H1 (cell line): ENCODE data around the gene OPN1SW. TPM values are rescaled to one million over a fixed set of nuclear protein-coding genes. Genes with fewer than 3 reads are reported as not detected.

Experiments
- CTCF ChIA-PET: fragments of 300-600 bp; sonication (Branson Sonifier 250); formaldehyde crosslinking; loops from one replicate; lab custom pipeline; 2021; ENCODE audit not compliant: partially characterized antibody; lab: Charles Lee
- POLR2A ChIA-PET: fragments of 300-600 bp; sonication (Branson Sonifier 250); formaldehyde crosslinking; loops from one replicate; lab custom pipeline; 2021; ENCODE audit warnings: inconsistent platforms; ENCODE audit not compliant: partially characterized antibody; lab: Charles Lee
- DNase-seq, 2 experiments: peaks; one replicate each; pipeline versions ENCODE4 v3.0.0 to v3.0.0-alpha.2; 2010 to 2022; ENCODE audit warnings: low spot score in 2 of 2, low read depth in 1 of 2, mixed read lengths in 1 of 2
- FAIRE-seq: peaks from 2 replicates; lab custom pipeline; 2011; peaks lifted over from hg19 to GRCh38; lab: Jason Lieb, UNC
- H2AFZ ChIP-seq: 2 replicates; pipeline ENCODE4 v1.8.1; 2012; ENCODE audit warnings: low read length, inconsistent platforms
- H2AK5ac ChIP-seq: 2 replicates; pipeline ENCODE4 v1.6.1; 2013; ENCODE audit warnings: low read depth, low read length
- H2BK120ac ChIP-seq: replicated peaks from 2 replicates; pipeline ENCODE3; 2013; ENCODE audit warnings: low read depth, low read length, inconsistent platforms
- H2BK12ac ChIP-seq: 2 replicates; pipeline ENCODE4 v1.6.1; 2013; ENCODE audit warnings: low read depth, low read length
- H2BK15ac ChIP-seq: 2 replicates; pipeline ENCODE4 v1.6.1; 2013; ENCODE audit warnings: low read length
- H2BK20ac ChIP-seq: 2 replicates; pipeline ENCODE4 v1.6.1; 2013; ENCODE audit warnings: low read length
- H2BK5ac ChIP-seq: 2 replicates; pipeline ENCODE4 v1.6.1; 2013; ENCODE audit warnings: low read depth, low read length
- H3K14ac ChIP-seq: 2 replicates; pipeline ENCODE4 v1.6.1; 2013; ENCODE audit warnings: inconsistent platforms; ENCODE audit not compliant: insufficient read length
- H3K18ac ChIP-seq: 2 replicates; pipeline ENCODE4 v1.6.1; 2013; ENCODE audit warnings: low read length; ENCODE audit errors: extremely low read depth
- H3K23ac ChIP-seq: 2 replicates; pipeline ENCODE4 v1.6.1; 2013; ENCODE audit warnings: inconsistent platforms; ENCODE audit not compliant: insufficient read length
- H3K23me2 ChIP-seq: 2 replicates; pipeline ENCODE4 v1.6.1; 2013; ENCODE audit warnings: low read depth, low read length
- H3K27ac ChIP-seq: 2 replicates; pipeline ENCODE4 v1.6.1; 2011; ENCODE audit warnings: low read depth, low read length, inconsistent platforms
- H3K27me3 ChIP-seq, 4 experiments: replicated peaks in 1 of 4; 1 replicate in 1 of 4; 2 replicates in 3 of 4; pipeline versions ENCODE4 v1.6.1 to v1.8.1; 2011 to 2013; ENCODE audit warnings: low read length in 3 of 4, mild to moderate bottlenecking in 3 of 4, inconsistent platforms in 2 of 4, mixed read lengths in 2 of 4, moderate library complexity in 1 of 4; ENCODE audit not compliant: control insufficient read depth in 3 of 4, insufficient read depth in 3 of 4; ENCODE audit errors: extremely low read depth in 1 of 4
- H3K36me3 ChIP-seq, 4 experiments: 2 replicates each; pipeline versions ENCODE4 v1.6.1 to v1.8.1; 2011 to 2013; ENCODE audit warnings: mild to moderate bottlenecking in 4 of 4, low read length in 3 of 4, moderate library complexity in 2 of 4, control low read depth in 1 of 4, inconsistent platforms in 1 of 4; ENCODE audit not compliant: insufficient read depth in 4 of 4, control insufficient read depth in 2 of 4
- H3K4ac ChIP-seq: replicated peaks from 2 replicates; pipeline ENCODE3; 2013; ENCODE audit warnings: low read length, low read depth, mixed read lengths, inconsistent platforms; ENCODE audit not compliant: insufficient read length
- H3K4me1 ChIP-seq, 4 experiments: replicated peaks in 1 of 4; 1 replicate in 1 of 4; 2 replicates in 3 of 4; pipeline versions ENCODE4 v1.6.1 to v1.8.1; 2011 to 2013; ENCODE audit warnings: low read length in 3 of 4, inconsistent platforms in 2 of 4, mixed read lengths in 1 of 4; ENCODE audit not compliant: insufficient read depth in 4 of 4, control insufficient read depth in 3 of 4
- H3K4me2 ChIP-seq, 2 experiments: 2 replicates each; pipeline versions ENCODE4 v1.6.1 to v1.8.1; 2011 to 2013; ENCODE audit warnings: low read depth in 2 of 2, low read length in 2 of 2, control low read depth in 1 of 2, inconsistent platforms in 1 of 2, mild to moderate bottlenecking in 1 of 2; ENCODE audit not compliant: insufficient read depth in 1 of 2
- H3K4me3 ChIP-seq, 4 experiments: fragments of 200-600, 300-600 bp in 1 of 4; sonication (generic), shearing (Covaris generic), sonication (Bioruptor Twin) in 1 of 4; 2 replicates each; pipeline versions ENCODE4 v1.5.1 to v1.8.1; 2011 to 2016; ENCODE audit warnings: low read length in 4 of 4, low read depth in 3 of 4, control low read depth in 2 of 4, inconsistent platforms in 2 of 4, mild to moderate bottlenecking in 2 of 4, mixed read lengths in 1 of 4, moderate library complexity in 1 of 4; ENCODE audit not compliant: insufficient read depth in 2 of 4; ENCODE audit errors: extremely low read depth in 1 of 4
- H3K56ac ChIP-seq: replicated peaks from 2 replicates; pipeline ENCODE3; 2013; ENCODE audit warnings: low read depth, mild to moderate bottlenecking, mixed read lengths, low read length, inconsistent platforms; ENCODE audit not compliant: insufficient read length
- H3K79me1 ChIP-seq: 2 replicates; pipeline ENCODE4 v1.6.1; 2013; ENCODE audit warnings: low read depth, low read length, control low read depth
- H3K79me2 ChIP-seq, 2 experiments: 2 replicates each; pipeline versions ENCODE4 v1.6.1 to v1.8.1; 2012 to 2013; ENCODE audit warnings: low read length in 2 of 2, mild to moderate bottlenecking in 2 of 2, inconsistent platforms in 1 of 2; ENCODE audit not compliant: insufficient read depth in 2 of 2, control insufficient read depth in 1 of 2
- H3K9ac ChIP-seq, 4 experiments: replicated peaks in 1 of 4; 1 replicate in 1 of 4; 2 replicates in 3 of 4; pipeline versions ENCODE4 v1.6.1 to v1.8.1; 2011 to 2013; ENCODE audit warnings: low read depth in 3 of 4, low read length in 3 of 4, control low read depth in 2 of 4, mild to moderate bottlenecking in 2 of 4, moderate library complexity in 2 of 4, inconsistent platforms in 1 of 4; ENCODE audit errors: extremely low read depth in 1 of 4
- H3K9me3 ChIP-seq, 2 experiments: 2 replicates each; pipeline versions ENCODE4 v1.6.1 to v1.8.1; 2012 to 2013; ENCODE audit warnings: mild to moderate bottlenecking in 2 of 2, moderate library complexity in 2 of 2, control low read depth in 1 of 2, inconsistent platforms in 1 of 2, low read depth in 1 of 2, low read length in 1 of 2, mixed read lengths in 1 of 2; ENCODE audit not compliant: insufficient read depth in 2 of 2
- H4K20me1 ChIP-seq, 2 experiments: replicated peaks in 1 of 2; 2 replicates each; pipeline versions ENCODE3 to v1.8.1; 2011 to 2013; ENCODE audit warnings: inconsistent platforms in 2 of 2, low read length in 2 of 2, mild to moderate bottlenecking in 1 of 2; ENCODE audit not compliant: insufficient read depth in 2 of 2, control insufficient read depth in 1 of 2
- H4K5ac ChIP-seq: 2 replicates; pipeline ENCODE4 v1.6.1; 2013; ENCODE audit warnings: low read length, low read depth, mixed read lengths, inconsistent platforms; ENCODE audit not compliant: insufficient read length
- H4K8ac ChIP-seq: 2 replicates; pipeline ENCODE4 v1.8.0; 2013; ENCODE audit warnings: mild to moderate bottlenecking, moderate library complexity, low read length, inconsistent platforms; ENCODE audit not compliant: insufficient read depth; ENCODE audit errors: extremely low read depth
- H4K91ac ChIP-seq: replicated peaks from 2 replicates; pipeline ENCODE3; 2013; ENCODE audit warnings: low read length, mixed read lengths, inconsistent platforms; ENCODE audit not compliant: insufficient read length
- CBX5 ChIP-seq: fragments of 300-800, 300-1000 bp; sonication (generic); IDR thresholded peaks from 2 replicates; pipeline ENCODE4 v1.7.1; 2016; ENCODE audit warnings: antibody characterized with exemption, low read length, low read depth
- CEBPB ChIP-seq: IDR thresholded peaks from 2 replicates; pipeline ENCODE4 v1.6.1; 2012; ENCODE audit warnings: low read depth, low read length
- FOSL1 ChIP-seq: IDR thresholded peaks from 2 replicates; pipeline ENCODE4 v1.6.1; 2011; ENCODE audit warnings: mild to moderate bottlenecking, low read depth, low read length, moderate library complexity; ENCODE audit not compliant: insufficient read depth
- HDAC6 ChIP-seq: IDR thresholded peaks from one replicate; pipeline ENCODE4 v1.7.1; 2012; ENCODE audit warnings: low read depth, mild to moderate bottlenecking, inconsistent platforms, low read length, moderate library complexity
- JUN ChIP-seq: IDR thresholded peaks from 2 replicates; pipeline ENCODE4 v1.6.1; 2011; ENCODE audit warnings: low read depth, mild to moderate bottlenecking, improper control_type of control experiment, low read length
- NANOG ChIP-seq: IDR thresholded peaks from 2 replicates; pipeline ENCODE4 v1.6.1; 2011; ENCODE audit warnings: low read length, low read depth, mild to moderate bottlenecking, inconsistent platforms; ENCODE audit not compliant: insufficient read depth, poor library complexity, severe bottlenecking
- PHF8 ChIP-seq: fragments of 200-600 bp; sonication (generic); conservative IDR thresholded peaks from 2 replicates; pipeline ENCODE4 v1.7.1; 2012; ENCODE audit warnings: low read depth, mild to moderate bottlenecking, inconsistent platforms, low read length, moderate library complexity
- SAP30 ChIP-seq: fragments of 300-600 bp; sonication (generic); IDR thresholded peaks from 2 replicates; pipeline ENCODE4 v1.7.1; 2012; ENCODE audit warnings: low read length, moderate library complexity, mild to moderate bottlenecking, inconsistent platforms; ENCODE audit not compliant: insufficient read depth, insufficient replicate concordance
- SIN3A ChIP-seq, 2 experiments: IDR thresholded peaks in 1 of 2; conservative IDR thresholded peaks in 1 of 2; 2 replicates each; pipeline ENCODE4 v1.6.1; 2011 to 2012; ENCODE audit warnings: low read length in 2 of 2, improper control_type of control experiment in 1 of 2, low read depth in 1 of 2, mild to moderate bottlenecking in 1 of 2
- SP4 ChIP-seq: IDR thresholded peaks from 2 replicates; pipeline ENCODE4 v1.6.1; 2012; ENCODE audit warnings: low read length, inconsistent platforms
- SUZ12 ChIP-seq: fragments of 200-600 bp; sonication (generic); IDR thresholded peaks from 2 replicates; pipeline ENCODE4 v1.6.1; 2012; ENCODE audit warnings: mild to moderate bottlenecking, inconsistent platforms, low read length, moderate library complexity, mixed read lengths
- TAF7 ChIP-seq: optimal IDR thresholded peaks from 2 replicates; pipeline ENCODE3; 2011; ENCODE audit warnings: low read depth, mild to moderate bottlenecking, inconsistent platforms, low read length, moderate library complexity, borderline replicate concordance
- TBP ChIP-seq: IDR thresholded peaks from 2 replicates; pipeline ENCODE4 v1.6.1; 2011; ENCODE audit warnings: low read depth, low read length, improper control_type of control experiment
- TEAD4 ChIP-seq: IDR thresholded peaks from 2 replicates; pipeline ENCODE4 v1.6.1; 2012; ENCODE audit warnings: low read depth, low read length, inconsistent platforms, mixed read lengths
- WGBS, 2 experiments: shearing (Covaris generic) in 1 of 2; methylation state at CpG; one replicate each; pipeline versions ENCODE4 v1.1.6 to v1.1.7; 2013 to 2015; ENCODE audit warnings: low lambda C conversion rate in 2 of 2, mixed read lengths in 2 of 2, inconsistent platforms in 1 of 2, low coverage in 1 of 2, missing lambda C conversion rate in 1 of 2; ENCODE audit not compliant: insufficient replicate concordance in 2 of 2, insufficient coverage in 1 of 2, insufficient read length in 1 of 2; ENCODE audit errors: extremely low coverage in 1 of 2, missing lambda C conversion rate in 1 of 2; 5-methylcytosine and 5-hydroxymethylcytosine counted together
- polyA plus RNA-seq, 7 experiments: library from polyadenylated mRNA; depleted of rRNA in 3 of 7; stranded (reverse) in 5 of 7; unstranded in 2 of 7; fragments of >200 nt in 5 of 7; fragments of 200-250 nt in 2 of 7; gene quantifications; 1 replicate in 5 of 7; 2 replicates in 1 of 7; 4 replicates in 1 of 7; pipeline versions ENCODE4 v1.2.1 to v1.2.3, GENCODE V29; 2011 to 2013; ENCODE audit warnings: missing spikeins in 2 of 7, mixed read lengths in 2 of 7
- total RNA-seq: library from RNA; stranded (reverse); fragmentation: NEBNext Ultra II Directional; extraction: Animal tissue kit (Norgen Biotek cat#: 25700); gene quantifications from 2 replicates; pipeline ENCODE4 v1.2.1, GENCODE V29; 2021

Gene OPN1SW
- total and polyA plus RNA-seq, 2 of the 8 experiments (the other 6 are each of a cell fraction or from before 2014, with no cell fraction given), result not detected

DNA sequence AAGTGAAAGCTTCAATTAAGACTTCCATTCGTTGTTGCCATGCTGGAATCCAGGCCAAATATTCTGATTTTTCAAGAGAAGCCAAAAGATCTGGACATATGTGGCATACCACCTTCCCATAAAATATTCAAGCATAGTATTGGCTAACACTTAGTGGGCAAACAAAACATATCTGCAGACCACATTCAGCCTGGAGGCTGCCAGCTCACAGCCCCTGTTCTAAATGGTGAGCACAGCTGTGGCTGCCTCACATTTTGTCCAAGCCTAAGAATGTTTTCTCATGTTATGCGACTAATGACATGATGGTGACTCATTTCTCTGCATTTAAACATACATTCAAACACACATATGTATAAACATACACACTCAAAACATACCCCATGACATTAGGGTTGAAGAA is 47.0 kb downstream of the OPN1SW start:
- Histone ChIP-seq H3K27me3 (no peaks in the 10 kb centered on the region), H3K79me1 (no peaks in the 10 kb centered on the region), H2AK5ac (no peak overlapping the region), H3K9me3 (no peaks in the 10 kb centered on the region), H3K4me2 (no peak overlapping the region), H3K4ac (no peak overlapping the region), H3K23ac (no peak overlapping the region), H2BK120ac (no peak overlapping the region), H4K8ac (no peak overlapping the region), H2AFZ (no peak overlapping the region), H3K27ac (no peak overlapping the region), H4K5ac (no peak overlapping the region), H3K79me2 (no peaks in the 10 kb centered on the region), H3K36me3 (peaks cover 0 to 3% (median 0%) of the 10 kb centered on the region in 4 experiments; a peak in 1 of 8 replicates), H3K9ac (no peak overlapping the region), H2BK12ac (no peak overlapping the region), H4K91ac (no peak overlapping the region), H2BK15ac (no peak overlapping the region), H3K56ac (no peak overlapping the region), H3K4me1 (no peaks in the 10 kb centered on the region), H3K14ac (no peak overlapping the region), H4K20me1 (no peaks in the 10 kb centered on the region), H2BK20ac (no peak overlapping the region), H3K18ac (no peak overlapping the region), H2BK5ac (no peak overlapping the region), H3K4me3 (no peak overlapping the region), H3K23me2 (no peaks in the 10 kb centered on the region; the same call in 1 of the 2 replicates)
- DNase-seq (no peak), FAIRE-seq (no peak)
- 93% methylated on average over 2 of the region's 2 CpGs; no CpG with 5 or more reads in 1 of the 2 experiments for WGBS, 2 experiments
- ChIA-PET CTCF (interaction anchor here (1.0 to 1.5 kb wide), 3 partner anchors 10 to 156 kb away, joined by 3 to 4 read pairs (median 3); no protein-coding TSS in a partner anchor), POLR2A (interaction anchor here (1.1 kb wide), 1 partner anchor 10 kb away, joined by 5 read pairs; the partner anchor contains the start of gene CALU)
- no peak for TF ChIP-seq FOSL1
- TF ChIP-seq HDAC6, result no peak
- TF ChIP-seq NANOG, result no peak
- no peak for TF ChIP-seq SAP30
- no peak for TF ChIP-seq SP4
- TF ChIP-seq TEAD4, result no peak
- TF ChIP-seq SUZ12, result no peak
- TF ChIP-seq TBP, result no peak
- no peak for TF ChIP-seq CEBPB
- no peak for TF ChIP-seq SIN3A (conservative IDR thresholded peaks at IDR 0.05 in 1 of 2, IDR thresholded peaks at IDR 0.05 in 1 of 2; ENCODE audit: low read depth in 1 of 2, low read length in 2 of 2)
- TF ChIP-seq JUN, result no peak
- TF ChIP-seq PHF8, result no peak
- TF ChIP-seq TAF7, result no peak
- no peak for TF ChIP-seq CBX5
